Mesenchymal stem cell (in vitro differentiated cells and primary cell): ENCODE measurements around the gene SNRPA.

Source experiments
- DNase-seq: peaks from one replicate; pipeline ENCODE4 v3.0.0-alpha.2; 2013
- H2AFZ ChIP-seq: one replicate; pipeline ENCODE4 v1.6.1; 2013; ENCODE audit warnings: low read depth, mild to moderate bottlenecking, control low read depth, inconsistent platforms, low read length, moderate library complexity
- H2AK5ac ChIP-seq: 2 replicates; pipeline ENCODE4 v1.6.1; 2013; ENCODE audit warnings: low read length, moderate library complexity, mild to moderate bottlenecking, inconsistent platforms; ENCODE audit not compliant: severe bottlenecking
- H2BK120ac ChIP-seq: one replicate; pipeline ENCODE4 v1.6.1; 2013; ENCODE audit warnings: low read depth, mild to moderate bottlenecking, inconsistent platforms, low read length, moderate library complexity
- H2BK12ac ChIP-seq, 2 experiments: one replicate each; pipeline ENCODE4 v1.6.1; 2013; ENCODE audit warnings: inconsistent platforms in 2 of 2, low read length in 2 of 2, mild to moderate bottlenecking in 2 of 2, moderate library complexity in 2 of 2, control low read depth in 1 of 2
- H2BK15ac ChIP-seq: one replicate; pipeline ENCODE4 v1.6.1; 2013; ENCODE audit warnings: mild to moderate bottlenecking, low read depth, inconsistent platforms; ENCODE audit not compliant: poor library complexity, severe bottlenecking
- H2BK5ac ChIP-seq: 2 replicates; pipeline ENCODE4 v1.6.1; 2013; ENCODE audit warnings: low read depth, mild to moderate bottlenecking, low read length, control low read depth, inconsistent platforms; ENCODE audit not compliant: poor library complexity, severe bottlenecking
- H3K14ac ChIP-seq, 2 experiments: one replicate each; pipeline ENCODE4 v1.6.1; 2013; ENCODE audit warnings: inconsistent platforms in 2 of 2, low read length in 2 of 2, control low read depth in 1 of 2, mild to moderate bottlenecking in 1 of 2, moderate library complexity in 1 of 2
- H3K18ac ChIP-seq, 2 experiments: one replicate each; pipeline ENCODE4 v1.6.1; 2013; ENCODE audit warnings: inconsistent platforms in 2 of 2, low read length in 2 of 2, control low read depth in 1 of 2, low read depth in 1 of 2, mild to moderate bottlenecking in 1 of 2
- H3K23ac ChIP-seq, 2 experiments: one replicate each; pipeline ENCODE4 v1.6.1; 2013; ENCODE audit warnings: inconsistent platforms in 2 of 2, low read length in 2 of 2, mild to moderate bottlenecking in 2 of 2, moderate library complexity in 2 of 2, control low read depth in 1 of 2
- H3K27ac ChIP-seq: 2 replicates; pipeline ENCODE4 v1.5.1; 2013; ENCODE audit warnings: mild to moderate bottlenecking, moderate library complexity, low read length, control low read depth, inconsistent platforms; ENCODE audit not compliant: poor library complexity, severe bottlenecking
- H3K27me3 ChIP-seq, 2 experiments: 2 replicates each; pipeline versions ENCODE4 v1.6.1 to v1.7.0; 2013; ENCODE audit warnings: low read length in 2 of 2, mild to moderate bottlenecking in 2 of 2, moderate library complexity in 2 of 2, control low read depth in 1 of 2, inconsistent platforms in 1 of 2; ENCODE audit not compliant: control insufficient read depth in 1 of 2, insufficient read depth in 1 of 2
- H3K36me3 ChIP-seq, 2 experiments: 2 replicates each; pipeline versions ENCODE4 v1.6.1 to v1.7.0; 2013; ENCODE audit warnings: low read length in 2 of 2, control low read depth in 1 of 2, inconsistent platforms in 1 of 2, low read depth in 1 of 2, mild to moderate bottlenecking in 1 of 2; ENCODE audit not compliant: insufficient read depth in 2 of 2, control insufficient read depth in 1 of 2
- H3K4ac ChIP-seq, 2 experiments: one replicate each; pipeline ENCODE4 v1.6.1; 2013; ENCODE audit warnings: inconsistent platforms in 2 of 2, low read length in 2 of 2, mild to moderate bottlenecking in 2 of 2, moderate library complexity in 2 of 2, control low read depth in 1 of 2, low read depth in 1 of 2
- H3K4me1 ChIP-seq: 2 replicates; pipeline ENCODE4 v1.6.1; 2013; ENCODE audit warnings: low read depth, low read length, control low read depth; ENCODE audit not compliant: control insufficient read depth, insufficient read depth
- H3K4me2 ChIP-seq: 2 replicates; pipeline ENCODE4 v1.6.1; 2013; ENCODE audit warnings: low read length, mild to moderate bottlenecking, inconsistent platforms; ENCODE audit not compliant: poor library complexity, severe bottlenecking
- H3K4me3 ChIP-seq, 2 experiments: 2 replicates each; pipeline versions ENCODE4 v1.5.1 to v1.7.0; 2013; ENCODE audit warnings: low read length in 2 of 2, mild to moderate bottlenecking in 2 of 2, control low read depth in 1 of 2, low read depth in 1 of 2; ENCODE audit not compliant: insufficient read depth in 1 of 2
- H3K79me1 ChIP-seq: replicated peaks from 2 replicates; pipeline ENCODE4 v1.6.1; 2013; ENCODE audit warnings: mild to moderate bottlenecking, control low read depth, low read length, inconsistent platforms; ENCODE audit not compliant: poor library complexity, severe bottlenecking
- H3K9ac ChIP-seq: 2 replicates; pipeline ENCODE4 v1.7.0; 2013; ENCODE audit warnings: mild to moderate bottlenecking, low read length, moderate library complexity
- H3K9me3 ChIP-seq: 2 replicates; pipeline ENCODE4 v1.7.0; 2013; ENCODE audit warnings: mild to moderate bottlenecking, low read length; ENCODE audit not compliant: control insufficient read depth
- H4K8ac ChIP-seq: one replicate; pipeline ENCODE4 v1.6.1; 2013; ENCODE audit warnings: inconsistent platforms, mild to moderate bottlenecking, low read length, moderate library complexity
- H4K91ac ChIP-seq: one replicate; pipeline ENCODE4 v1.6.1; 2013; ENCODE audit warnings: mild to moderate bottlenecking, low read length, inconsistent platforms
- WGBS: methylation state at CpG from one replicate; pipeline ENCODE4 v1.1.7; 2013; ENCODE audit warnings: mixed read lengths; 5-methylcytosine and 5-hydroxymethylcytosine counted together

Gene SNRPA

GRCh38 chr19:40718774-40719391 is 32.1 kb upstream of the SNRPA start:
- Histone ChIP-seq H3K4me1 (peaks cover 30% of the 10 kb centered on the region), H3K18ac (peak overlapping the region; percentile 40 to 96), H2AK5ac (no peak overlapping the region), H3K4me2 (peak overlapping the region; percentile 90), H3K23ac (peak overlapping the region in 1 of 2 experiments; percentile 90), H2BK15ac (no peak overlapping the region), H3K27me3 (no peaks in the 10 kb centered on the region), H4K91ac (no peak overlapping the region), H3K27ac (peak overlapping the region; percentile 87), H3K9me3 (no peaks in the 10 kb centered on the region), H2BK120ac (no peak overlapping the region), H4K8ac (no peak overlapping the region), H3K79me1 (peaks cover 5% of the 10 kb centered on the region), H2BK12ac (peak overlapping the region in 1 of 2 experiments; percentile 85), H2AFZ (peak overlapping the region; percentile 57), H2BK5ac (peak overlapping the region; percentile 20), H3K4ac (peak overlapping the region; percentile 35 to 52), H3K36me3 (peaks cover 3 to 9% of the 10 kb centered on the region in 2 experiments), H3K9ac (peak overlapping the region; percentile 98), H3K4me3 (peak overlapping the region; percentile 57 to 98), H3K14ac (peak overlapping the region in 1 of 2 experiments; percentile 94)
- WGBS: 3% methylated on average over 16 of the region's 16 CpGs
- DNase-seq: peak; percentile 56

GRCh38 chr19:40719414-40719894 is 31.5 kb upstream of the SNRPA start:
- H3K23ac ChIP-seq: peak overlapping the region in 1 of 2 experiments; percentile 85
- peaks cover 7% of the 10 kb centered on the region for H3K79me1 ChIP-seq
- H3K4me2 ChIP-seq: peak overlapping the region; percentile 90
- no peak overlapping the region for H2AFZ ChIP-seq
- H3K14ac ChIP-seq: no peak overlapping the region
- H3K4me1 ChIP-seq: peaks cover 24% of the 10 kb centered on the region
- peak; percentile 11 for DNase-seq
- no peak overlapping the region for H3K18ac ChIP-seq
- no peak overlapping the region for H2BK5ac ChIP-seq
- H4K8ac ChIP-seq: no peak overlapping the region
- H3K9me3 ChIP-seq: no peaks in the 10 kb centered on the region
- H2BK15ac ChIP-seq: no peak overlapping the region
- peak overlapping the region; percentile 98 for H3K9ac ChIP-seq
- H3K4me3 ChIP-seq: peak overlapping the region; percentile 38 to 98
- H3K36me3 ChIP-seq: peaks cover 9 to 12% of the 10 kb centered on the region in 2 experiments
- H2BK120ac ChIP-seq: no peak overlapping the region
- H2BK12ac ChIP-seq: peak overlapping the region in 1 of 2 experiments; percentile 15
- H3K4ac ChIP-seq: no peak overlapping the region
- no peak overlapping the region for H4K91ac ChIP-seq
- peak overlapping the region; percentile 87 for H3K27ac ChIP-seq
- H2AK5ac ChIP-seq: no peak overlapping the region
- no peaks in the 10 kb centered on the region for H3K27me3 ChIP-seq
- 63% methylated on average over 7 of the region's 7 CpGs for WGBS

GRCh38 chr19:40721140-40721486 is 29.9 kb upstream of the SNRPA start:
- Histone ChIP-seq H2AK5ac (peak overlapping the region; percentile 3), H3K23ac (no peak overlapping the region), H2BK120ac (no peak overlapping the region), H3K18ac (no peak overlapping the region), H3K9ac (peak overlapping the region; percentile 98), H3K27ac (no peak overlapping the region), H3K4me1 (peaks cover 22% of the 10 kb centered on the region), H3K36me3 (peaks cover 19 to 22% of the 10 kb centered on the region in 2 experiments), H3K9me3 (no peaks in the 10 kb centered on the region), H4K8ac (no peak overlapping the region), H2BK5ac (no peak overlapping the region), H4K91ac (no peak overlapping the region), H2AFZ (no peak overlapping the region), H3K27me3 (no peaks in the 10 kb centered on the region), H2BK15ac (no peak overlapping the region), H3K4ac (peak overlapping the region in 1 of 2 experiments; percentile 37), H3K79me1 (peaks cover 15% of the 10 kb centered on the region), H3K14ac (no peak overlapping the region), H3K4me3 (peak overlapping the region in 1 of 2 experiments; percentile 98), H2BK12ac (peak overlapping the region in 1 of 2 experiments; percentile 25), H3K4me2 (no peak overlapping the region)
- no peak for DNase-seq
- WGBS: 89% methylated on average over 6 of the region's 6 CpGs

- Histone ChIP-seq H3K23ac (peak overlapping the region in 1 of 2 experiments; percentile 74), H3K4me2 (no peak overlapping the region), H3K18ac (no peak overlapping the region), H3K9me3 (no peaks in the 10 kb centered on the region), H4K91ac (no peak overlapping the region), H3K36me3 (peaks cover 23 to 30% of the 10 kb centered on the region in 2 experiments), H2BK15ac (no peak overlapping the region), H2BK120ac (no peak overlapping the region), H3K14ac (peak overlapping the region in 1 of 2 experiments; percentile 18), H3K4me1 (peaks cover 22% of the 10 kb centered on the region), H2BK12ac (no peak overlapping the region), H3K4me3 (no peak overlapping the region), H3K27ac (peak overlapping the region; percentile 5), H3K9ac (peak overlapping the region; percentile 3), H2AFZ (no peak overlapping the region), H2BK5ac (no peak overlapping the region), H3K27me3 (no peaks in the 10 kb centered on the region), H2AK5ac (peak overlapping the region; percentile 38), H4K8ac (no peak overlapping the region), H3K4ac (no peak overlapping the region), H3K79me1 (peaks cover 21% of the 10 kb centered on the region)
- 88% methylated on average over 5 of the region's 9 CpGs for WGBS
- peak; percentile 26 for DNase-seq
Observed at GRCh38 chr19:40721936-40722661, 28.9 kb upstream of the SNRPA start.
